ENCODE data around the gene RFNG.

The RFNG gene

GRCh38 chr17:82000803-82001570, 50.6 kb downstream of the RFNG start:
- TF ChIP-seq, protein P1, sequence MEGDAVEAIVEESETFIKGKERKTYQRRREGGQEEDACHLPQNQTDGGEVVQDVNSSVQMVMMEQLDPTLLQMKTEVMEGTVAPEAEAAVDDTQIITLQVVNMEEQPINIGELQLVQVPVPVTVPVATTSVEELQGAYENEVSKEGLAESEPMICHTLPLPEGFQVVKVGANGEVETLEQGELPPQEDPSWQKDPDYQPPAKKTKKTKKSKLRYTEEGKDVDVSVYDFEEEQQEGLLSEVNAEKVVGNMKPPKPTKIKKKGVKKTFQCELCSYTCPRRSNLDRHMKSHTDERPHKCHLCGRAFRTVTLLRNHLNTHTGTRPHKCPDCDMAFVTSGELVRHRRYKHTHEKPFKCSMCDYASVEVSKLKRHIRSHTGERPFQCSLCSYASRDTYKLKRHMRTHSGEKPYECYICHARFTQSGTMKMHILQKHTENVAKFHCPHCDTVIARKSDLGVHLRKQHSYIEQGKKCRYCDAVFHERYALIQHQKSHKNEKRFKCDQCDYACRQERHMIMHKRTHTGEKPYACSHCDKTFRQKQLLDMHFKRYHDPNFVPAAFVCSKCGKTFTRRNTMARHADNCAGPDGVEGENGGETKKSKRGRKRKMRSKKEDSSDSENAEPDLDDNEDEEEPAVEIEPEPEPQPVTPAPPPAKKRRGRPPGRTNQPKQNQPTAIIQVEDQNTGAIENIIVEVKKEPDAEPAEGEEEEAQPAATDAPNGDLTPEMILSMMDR (IDR thresholded peaks at IDR 0.05; ENCODE audit: borderline replicate concordance, control extremely low read depth, extremely low read depth, insufficient read depth, missing control alignments) = no peak
- in situ Hi-C loops (cut with MboI; ENCODE audit: low sequenced_read_pairs, unreplicated experiment) = no loop called here
- no peak for DNase-seq (ENCODE audit: low spot score)

- no peak for DNase-seq (ENCODE audit: low spot score)
- in situ Hi-C loops (cut with MboI; ENCODE audit: low sequenced_read_pairs, unreplicated experiment) = no loop called here
- TF ChIP-seq, protein P1 (IDR thresholded peaks at IDR 0.05; ENCODE audit: borderline replicate concordance, control extremely low read depth, extremely low read depth, insufficient read depth, missing control alignments) = no peak
Measured at GRCh38 chr17:81999976-82000802, 51.4 kb downstream of the RFNG start.

- no peak for DNase-seq (ENCODE audit: low spot score)
- in situ Hi-C loops (cut with MboI; ENCODE audit: low sequenced_read_pairs, unreplicated experiment) = no loop called here
- TF ChIP-seq, protein P1 (IDR thresholded peaks at IDR 0.05; ENCODE audit: borderline replicate concordance, control extremely low read depth, extremely low read depth, insufficient read depth, missing control alignments) = no peak
Measured at GRCh38 chr17:81999587-81999975, 52.0 kb downstream of the RFNG start.

GRCh38 chr17:81998691-81999438, 52.7 kb downstream of the RFNG start:
- in situ Hi-C loops (cut with MboI; ENCODE audit: low sequenced_read_pairs, unreplicated experiment) = no loop called here
- TF ChIP-seq, protein P1 (IDR thresholded peaks at IDR 0.05; ENCODE audit: borderline replicate concordance, control extremely low read depth, extremely low read depth, insufficient read depth, missing control alignments) = no peak
- DNase-seq (ENCODE audit: low spot score) = no peak

GRCh38 chr17:81998212-81998611, 53.4 kb downstream of the RFNG start:
- in situ Hi-C loops (cut with MboI; ENCODE audit: low sequenced_read_pairs, unreplicated experiment) = no loop called here
- TF ChIP-seq, protein P1 (IDR thresholded peaks at IDR 0.05; ENCODE audit: borderline replicate concordance, control extremely low read depth, extremely low read depth, insufficient read depth, missing control alignments) = no peak
- no peak for DNase-seq (ENCODE audit: low spot score)
